ENCODE data around the gene GRAMD1A.

- TF ChIP-seq EZH2phosphoT487 (IDR thresholded peaks at IDR 0.05) (no peak), CTCF (IDR thresholded peaks at IDR 0.05) (no peak), EZH2 (IDR thresholded peaks at IDR 0.05) (no peak)
Observed at GRCh38 chr19:34984287-34984686, 15.8 kb upstream of the GRAMD1A start.
